Measurements from ENCODE around the gene PLEKHA7.

- TF ChIP-seq ZFP3 (CRISPR knock-in tag; IDR thresholded peaks at IDR 0.05) (no peak), ZNF8 (CRISPR knock-in tag; IDR thresholded peaks at IDR 0.05) (no peak), PATZ1 (CRISPR knock-in tag; IDR thresholded peaks at IDR 0.05; ENCODE audit: borderline replicate concordance) (no peak), ISL1 (CRISPR knock-in tag; IDR thresholded peaks at IDR 0.05) (no peak), CSDC2 (CRISPR knock-in tag; IDR thresholded peaks at IDR 0.05) (no peak), CREB5 (CRISPR knock-in tag; IDR thresholded peaks at IDR 0.05; ENCODE audit: low read depth) (no peak), OSR1 (CRISPR knock-in tag; IDR thresholded peaks at IDR 0.05) (no peak), POU6F1 (CRISPR knock-in tag; IDR thresholded peaks at IDR 0.05; ENCODE audit: borderline replicate concordance, low read depth) (no peak)
These were observed 246.3 kb downstream of the PLEKHA7 start for GRCh38 chr11:16767957-16768356.

Measured in SK-N-SH treated with all-trans-retinoic acid at 6 μM for 48 hours (cell line).